ENCODE results near the gene TMEM116. TPM values are rescaled to one million over a fixed set of nuclear protein-coding genes. Genes with fewer than 3 reads are reported as not detected.
"Not testable (repeated sequence)": the region's sequence is repeated elsewhere in the genome, so short reads cannot be mapped to it uniquely, and the experiment has no call there.

The TMEM116 gene
- polyA plus RNA-seq (2013, experiment 1 of 4) = 20.6 TPM
- polyA plus RNA-seq (2013, experiment 2 of 4) = 20.2 TPM
- polyA plus RNA-seq (2013, experiment 3 of 4) = 15.6 TPM
- polyA plus RNA-seq (2013, experiment 4 of 4) = 19.9 TPM

DNA sequence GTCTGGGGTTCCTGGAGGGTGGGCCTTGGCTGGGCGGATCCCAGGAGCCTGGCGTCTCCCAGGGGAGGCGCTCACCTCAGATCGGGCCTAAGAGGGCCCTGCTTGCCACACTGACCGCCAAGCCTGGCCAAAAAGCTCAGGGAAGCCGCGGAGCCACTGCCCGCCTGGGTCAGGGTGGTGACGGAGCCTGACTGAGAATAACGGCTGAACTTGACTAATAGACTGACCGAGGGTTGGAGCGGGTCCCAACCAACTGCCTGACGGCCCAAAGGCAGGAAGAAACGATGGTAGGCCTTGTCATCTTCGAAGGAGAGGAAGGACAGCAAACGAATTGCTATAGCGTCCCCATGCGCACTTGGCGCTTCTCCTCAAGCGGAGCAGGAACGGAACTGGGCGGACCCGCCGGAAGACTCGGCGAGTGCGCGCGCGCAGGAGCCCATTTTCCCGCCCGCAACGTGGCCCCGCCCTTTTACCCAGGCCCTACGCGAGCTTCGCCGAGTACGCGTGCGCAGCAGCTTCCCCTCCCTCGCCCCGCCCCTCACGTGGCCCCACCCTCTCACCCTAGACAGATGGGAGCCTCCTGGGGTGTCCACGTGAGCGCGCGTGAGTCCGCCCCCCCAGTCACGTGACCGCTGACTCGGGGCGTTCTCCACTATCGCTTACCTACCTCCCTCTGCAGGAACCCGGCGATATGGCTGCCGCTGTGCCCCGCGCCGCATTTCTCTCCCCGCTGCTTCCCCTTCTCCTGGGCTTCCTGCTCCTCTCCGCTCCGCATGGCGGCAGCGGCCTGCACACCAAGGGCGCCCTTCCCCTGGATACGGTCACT, at the start of gene TMEM116, which contains the start of gene ERP29:
TSS of gene TMEM116 (minus strand) at position 391 of the 826 bp plus-strand sequence. CDS start 7,895 bp downstream, outside the sequence.
TSS of gene ERP29 (plus strand) at position 652 of the 826 bp plus-strand sequence. CDS start at position 692, 40 bp downstream.
- H3K36me3 ChIP-seq (ENCODE audit: control insufficient read depth, insufficient read depth, low read length) = peaks cover 4% of the 10 kb centered on the region

DNA sequence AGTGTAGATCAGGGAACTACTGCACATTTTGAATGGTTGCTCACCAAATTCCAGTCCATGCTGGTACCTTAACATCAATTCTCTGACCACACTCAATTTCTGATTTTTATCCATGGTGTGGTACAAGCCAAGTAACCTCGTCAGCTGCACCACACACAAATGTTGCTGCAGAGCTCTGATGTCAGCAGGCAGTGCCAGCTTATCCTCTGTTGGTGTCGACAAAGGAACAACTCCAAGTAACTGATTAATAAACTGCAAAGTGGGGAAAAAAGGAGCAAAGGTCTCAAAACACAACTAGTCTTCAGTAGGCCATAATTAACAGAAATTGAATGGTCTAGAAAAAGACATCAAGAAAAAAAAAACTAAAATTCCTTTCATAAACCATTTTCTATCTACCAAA, 48.2 kb upstream of the TMEM116 start:
- 96 to 97% methylated on average over 2 of the region's 2 CpGs for WGBS, 2 experiments
- Histone ChIP-seq H3K4me3 (ENCODE audit: insufficient read depth, low read depth, low read length) (no peak overlapping the region), H3K27me3 (ENCODE audit: control insufficient read depth, insufficient read depth, low read length, poor library complexity, severe bottlenecking) (no peaks in the 10 kb centered on the region), H3K36me3 (ENCODE audit: control insufficient read depth, insufficient read depth, low read length) (peaks cover 22% of the 10 kb centered on the region), H3K4me1 (ENCODE audit: control insufficient read depth, insufficient read depth, low read length) (no peaks in the 10 kb centered on the region), H3K27ac (ENCODE audit: insufficient read depth, low read depth, low read length, poor library complexity, severe bottlenecking) (no peak overlapping the region), H3K9me3 (ENCODE audit: control insufficient read depth, low read length) (no peaks in the 10 kb centered on the region)

More for the DNA sequence above, at the start of gene TMEM116, which contains the start of gene ERP29:
- Histone ChIP-seq H3K4me1 (ENCODE audit: control insufficient read depth, insufficient read depth, low read length) (no peaks in the 10 kb centered on the region), H3K27me3 (ENCODE audit: control insufficient read depth, insufficient read depth, low read length, poor library complexity, severe bottlenecking) (no peaks in the 10 kb centered on the region), H3K9me3 (ENCODE audit: control insufficient read depth, low read length) (no peaks in the 10 kb centered on the region), H3K27ac (ENCODE audit: insufficient read depth, low read depth, low read length, poor library complexity, severe bottlenecking) (peak within 1 kb of the TSS; percentile 92), H3K4me3 (ENCODE audit: insufficient read depth, low read depth, low read length) (peak within 1 kb of the TSS; percentile 99)
- WGBS, 2 experiments = 0% methylated on average over 67 of the region's 67 CpGs

DNA sequence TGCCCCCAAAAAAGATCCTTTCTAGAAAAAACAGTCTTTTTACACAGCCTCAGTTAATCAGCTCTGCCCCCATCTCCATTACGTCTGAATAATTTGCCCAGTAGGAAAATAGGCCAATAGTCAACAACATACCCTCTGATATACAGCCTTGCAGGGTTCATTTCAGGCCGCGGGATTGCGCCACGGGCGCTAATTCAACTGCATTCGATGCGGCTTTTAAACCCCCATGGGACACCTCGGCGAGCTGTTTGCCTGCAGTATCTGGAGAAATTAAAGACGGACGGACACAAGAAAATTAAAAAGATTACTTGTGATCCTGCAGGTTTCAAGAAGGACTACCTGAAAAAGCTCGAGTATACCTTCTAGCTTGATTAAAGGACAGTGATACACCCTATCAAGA, 36.4 kb upstream of the TMEM116 start:
- no peaks in the 10 kb centered on the region for H3K27me3 ChIP-seq (ENCODE audit: control insufficient read depth, insufficient read depth, low read length, poor library complexity, severe bottlenecking)
- H3K9me3 ChIP-seq (ENCODE audit: control insufficient read depth, low read length) = no peaks in the 10 kb centered on the region
- no peaks in the 10 kb centered on the region for H3K4me1 ChIP-seq (ENCODE audit: control insufficient read depth, insufficient read depth, low read length)
- no peak overlapping the region for H3K4me3 ChIP-seq (ENCODE audit: insufficient read depth, low read depth, low read length)
- 95 to 97% methylated on average over 13 of the region's 13 CpGs for WGBS, 2 experiments
- no peak overlapping the region for H3K27ac ChIP-seq (ENCODE audit: insufficient read depth, low read depth, low read length, poor library complexity, severe bottlenecking)
- peaks cover 47% of the 10 kb centered on the region for H3K36me3 ChIP-seq (ENCODE audit: control insufficient read depth, insufficient read depth, low read length)

DNA sequence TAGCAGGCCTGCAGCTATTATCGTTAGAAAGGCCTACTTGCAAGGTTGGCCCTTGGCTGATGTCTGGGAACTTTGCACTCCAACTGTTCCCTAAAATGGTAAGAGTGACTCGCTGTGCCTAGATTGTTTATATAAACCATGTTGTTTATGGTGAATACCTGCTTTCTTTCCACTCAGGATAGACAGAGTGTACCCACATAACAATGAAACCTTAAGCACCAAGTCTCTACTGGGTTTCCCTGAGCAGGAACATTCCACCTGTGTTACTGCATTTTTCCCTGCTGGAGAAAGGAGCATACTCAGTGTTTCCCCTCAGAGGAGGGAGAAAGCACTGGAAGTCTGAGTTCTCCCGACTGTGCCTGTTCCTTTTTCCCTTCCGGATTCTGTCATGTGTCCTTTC, 33.0 kb upstream of the TMEM116 start:
- Histone ChIP-seq H3K9me3 (ENCODE audit: control insufficient read depth, low read length) (no peaks in the 10 kb centered on the region), H3K4me3 (ENCODE audit: insufficient read depth, low read depth, low read length) (no peak overlapping the region), H3K27ac (ENCODE audit: insufficient read depth, low read depth, low read length, poor library complexity, severe bottlenecking) (no peak overlapping the region), H3K36me3 (ENCODE audit: control insufficient read depth, insufficient read depth, low read length) (peaks cover 37% of the 10 kb centered on the region), H3K4me1 (ENCODE audit: control insufficient read depth, insufficient read depth, low read length) (no peaks in the 10 kb centered on the region), H3K27me3 (ENCODE audit: control insufficient read depth, insufficient read depth, low read length, poor library complexity, severe bottlenecking) (no peaks in the 10 kb centered on the region)
- WGBS, 2 experiments = 94% methylated on average over 4 of the region's 4 CpGs

DNA sequence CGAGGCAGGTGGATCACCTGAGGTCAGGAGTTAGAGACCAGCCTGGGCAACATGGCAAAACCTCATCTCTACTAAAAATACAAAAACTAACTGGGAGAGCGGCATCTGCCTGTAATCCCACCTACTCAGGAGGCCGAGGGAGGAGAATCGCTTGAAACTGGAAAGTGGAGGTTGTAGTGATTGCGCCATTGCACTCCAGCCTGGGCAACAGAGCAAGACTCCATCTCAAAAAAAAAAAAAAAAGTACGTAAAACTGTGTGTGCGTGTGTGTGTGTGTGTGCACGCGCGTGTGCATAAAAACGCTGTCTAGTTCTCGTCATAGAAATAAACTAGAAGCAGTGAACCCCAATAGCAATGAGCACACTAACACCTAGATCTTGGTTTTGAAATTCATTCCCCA, 23.6 kb upstream of the TMEM116 start:
- not testable (repeated sequence) for H3K27ac ChIP-seq (ENCODE audit: insufficient read depth, low read depth, low read length, poor library complexity, severe bottlenecking); H3K9me3 ChIP-seq (ENCODE audit: control insufficient read depth, low read length); H3K27me3 ChIP-seq (ENCODE audit: control insufficient read depth, insufficient read depth, low read length, poor library complexity, severe bottlenecking); H3K4me3 ChIP-seq (ENCODE audit: insufficient read depth, low read depth, low read length); H3K4me1 ChIP-seq (ENCODE audit: control insufficient read depth, insufficient read depth, low read length)
- WGBS, 2 experiments = 95 to 97% methylated on average over 10 to 12 of the region's 12 CpGs
- H3K36me3 ChIP-seq (ENCODE audit: control insufficient read depth, insufficient read depth, low read length) = peaks cover 43% of the 10 kb centered on the region

DNA sequence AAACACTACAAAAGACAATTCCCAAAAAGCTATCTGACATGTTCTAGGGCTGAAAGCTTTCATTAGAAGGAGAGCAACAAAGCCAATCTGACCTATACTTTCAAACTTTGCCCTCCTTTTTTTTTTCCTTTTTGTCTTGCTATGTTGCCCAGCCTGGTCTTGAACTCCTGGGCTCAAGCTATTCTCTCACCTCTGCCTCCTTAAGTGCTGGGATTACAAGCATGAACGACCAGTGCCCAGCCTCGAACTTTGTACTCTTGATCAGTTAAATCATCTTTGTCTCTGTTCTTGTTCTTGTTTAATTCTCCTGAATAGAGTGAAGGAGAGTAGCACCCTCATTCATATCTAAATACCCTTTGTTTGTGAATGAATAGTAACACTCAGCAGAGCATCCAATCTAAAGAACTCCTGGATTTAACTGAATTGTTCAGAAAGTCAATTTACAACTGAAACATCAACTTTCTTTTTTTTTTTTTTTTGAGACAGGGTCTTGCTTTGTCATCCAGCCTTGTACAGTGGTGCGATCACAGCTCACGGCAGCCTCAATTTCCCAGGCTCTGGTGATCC, 22.3 kb upstream of the TMEM116 start:
- Histone ChIP-seq H3K4me1 (ENCODE audit: control insufficient read depth, insufficient read depth, low read length) (no peaks in the 10 kb centered on the region), H3K27ac (ENCODE audit: insufficient read depth, low read depth, low read length, poor library complexity, severe bottlenecking) (no peak overlapping the region), H3K4me3 (ENCODE audit: insufficient read depth, low read depth, low read length) (no peak overlapping the region), H3K9me3 (ENCODE audit: control insufficient read depth, low read length) (no peaks in the 10 kb centered on the region), H3K36me3 (ENCODE audit: control insufficient read depth, insufficient read depth, low read length) (peaks cover 47% of the 10 kb centered on the region), H3K27me3 (ENCODE audit: control insufficient read depth, insufficient read depth, low read length, poor library complexity, severe bottlenecking) (no peaks in the 10 kb centered on the region)
- WGBS, 2 experiments = 83 to 87% methylated on average over 4 of the region's 4 CpGs

DNA sequence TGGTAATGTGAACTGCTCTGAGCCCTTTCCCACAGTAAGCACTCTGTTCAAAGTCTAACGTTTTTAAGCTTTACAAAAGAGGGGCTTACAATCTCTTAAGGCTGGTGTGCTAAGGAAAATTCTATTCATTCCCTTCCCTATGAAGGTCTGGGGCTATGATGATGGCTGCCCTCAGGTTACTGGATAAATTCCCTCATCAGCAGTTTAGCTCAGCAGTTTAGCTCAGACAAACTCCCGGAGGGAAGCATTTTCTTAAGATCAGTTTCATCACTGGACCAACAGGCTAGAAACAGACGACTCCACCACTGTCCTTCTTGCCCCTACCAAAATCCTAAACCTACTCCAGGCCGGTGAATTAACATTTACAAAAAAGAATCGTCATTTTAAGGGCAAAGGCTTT, 19.3 kb upstream of the TMEM116 start:
- H3K27me3 ChIP-seq (ENCODE audit: control insufficient read depth, insufficient read depth, low read length, poor library complexity, severe bottlenecking) = no peaks in the 10 kb centered on the region
- H3K9me3 ChIP-seq (ENCODE audit: control insufficient read depth, low read length) = no peaks in the 10 kb centered on the region
- 94 to 97% methylated on average over 4 to 5 of the region's 5 CpGs for WGBS, 2 experiments
- H3K27ac ChIP-seq (ENCODE audit: insufficient read depth, low read depth, low read length, poor library complexity, severe bottlenecking) = no peak overlapping the region
- peaks cover 32% of the 10 kb centered on the region for H3K36me3 ChIP-seq (ENCODE audit: control insufficient read depth, insufficient read depth, low read length)
- H3K4me1 ChIP-seq (ENCODE audit: control insufficient read depth, insufficient read depth, low read length) = no peaks in the 10 kb centered on the region
- no peak overlapping the region for H3K4me3 ChIP-seq (ENCODE audit: insufficient read depth, low read depth, low read length)

DNA sequence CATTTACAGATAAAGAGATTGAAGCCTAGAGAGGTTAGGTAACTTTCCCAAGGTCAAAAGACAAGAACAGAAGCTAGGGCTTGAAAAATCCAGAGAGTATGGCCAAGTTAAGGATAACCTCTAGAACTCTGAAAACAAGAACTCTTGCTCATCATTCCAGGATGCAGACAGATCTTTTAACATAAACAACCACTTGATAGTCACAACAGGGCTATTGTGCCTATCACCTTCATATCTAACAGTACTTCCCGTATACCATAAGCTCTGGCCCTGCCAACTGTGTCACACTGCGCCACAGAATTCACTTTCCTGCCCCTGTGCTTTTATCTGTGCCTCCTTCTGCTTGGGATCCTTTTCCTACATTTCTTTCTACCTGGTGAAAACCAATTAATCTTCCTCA, 18.5 kb upstream of the TMEM116 start:
- 92 to 94% methylated on average over 2 of the region's 2 CpGs for WGBS, 2 experiments
- Histone ChIP-seq H3K4me1 (ENCODE audit: control insufficient read depth, insufficient read depth, low read length) (no peaks in the 10 kb centered on the region), H3K4me3 (ENCODE audit: insufficient read depth, low read depth, low read length) (no peak overlapping the region), H3K27me3 (ENCODE audit: control insufficient read depth, insufficient read depth, low read length, poor library complexity, severe bottlenecking) (no peaks in the 10 kb centered on the region), H3K9me3 (ENCODE audit: control insufficient read depth, low read length) (no peaks in the 10 kb centered on the region), H3K27ac (ENCODE audit: insufficient read depth, low read depth, low read length, poor library complexity, severe bottlenecking) (no peak overlapping the region), H3K36me3 (ENCODE audit: control insufficient read depth, insufficient read depth, low read length) (peaks cover 29% of the 10 kb centered on the region)

DNA sequence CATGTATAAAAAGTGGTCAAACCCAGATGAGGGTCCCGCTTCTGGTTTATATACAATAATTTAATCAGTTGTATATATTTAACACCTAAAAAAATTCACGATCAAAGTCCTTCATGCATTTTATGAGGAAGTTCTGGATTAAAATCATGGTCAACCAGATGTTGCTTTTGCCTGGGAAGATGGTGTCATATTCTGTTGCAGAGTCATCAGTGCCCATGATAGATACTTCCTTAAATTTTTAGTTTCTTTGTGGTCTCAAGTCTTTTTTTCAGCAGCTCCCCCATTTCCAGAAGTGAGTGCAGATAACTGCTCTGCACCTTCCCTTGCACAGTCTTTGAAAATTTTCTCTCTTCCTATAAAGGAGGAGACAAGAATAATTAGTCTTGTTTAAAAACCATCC, 16.3 kb upstream of the TMEM116 start:
- Histone ChIP-seq H3K4me3 (ENCODE audit: insufficient read depth, low read depth, low read length) (no peak overlapping the region), H3K27ac (ENCODE audit: insufficient read depth, low read depth, low read length, poor library complexity, severe bottlenecking) (no peak overlapping the region), H3K27me3 (ENCODE audit: control insufficient read depth, insufficient read depth, low read length, poor library complexity, severe bottlenecking) (no peaks in the 10 kb centered on the region), H3K36me3 (ENCODE audit: control insufficient read depth, insufficient read depth, low read length) (peaks cover 20% of the 10 kb centered on the region), H3K4me1 (ENCODE audit: control insufficient read depth, insufficient read depth, low read length) (no peaks in the 10 kb centered on the region), H3K9me3 (ENCODE audit: control insufficient read depth, low read length) (no peaks in the 10 kb centered on the region)
- 100% methylated on average over 1 of the region's 2 CpGs for WGBS, 2 experiments

DNA sequence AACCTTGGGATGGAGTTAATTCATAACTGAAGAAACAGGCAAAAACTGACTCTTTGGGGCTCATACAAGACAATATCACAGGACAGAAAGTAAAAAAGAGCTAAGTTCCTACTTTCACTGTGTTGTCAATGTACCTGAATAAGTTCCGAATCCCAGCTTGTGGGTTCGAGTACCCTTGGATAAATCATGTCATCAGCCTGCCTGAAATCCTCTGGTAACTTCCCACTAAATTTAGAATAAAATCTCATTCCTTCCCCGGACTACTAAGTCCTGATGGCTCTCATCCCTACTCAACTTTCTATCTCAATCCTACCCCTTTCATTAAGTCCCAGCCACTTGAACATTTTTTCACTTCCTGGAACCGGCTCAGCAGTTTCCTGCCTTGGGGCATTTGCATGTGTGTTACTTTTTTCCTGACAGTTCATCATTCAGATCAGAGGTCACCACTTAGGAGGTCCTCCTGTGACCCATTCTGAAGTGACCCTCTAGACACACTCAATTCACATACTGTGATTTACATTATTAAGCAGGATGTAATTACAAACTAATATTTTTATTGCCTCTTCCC, 12.9 kb upstream of the TMEM116 start:
- H3K36me3 ChIP-seq (ENCODE audit: control insufficient read depth, insufficient read depth, low read length) = peaks cover 17% of the 10 kb centered on the region
- H3K27me3 ChIP-seq (ENCODE audit: control insufficient read depth, insufficient read depth, low read length, poor library complexity, severe bottlenecking) = no peaks in the 10 kb centered on the region
- H3K9me3 ChIP-seq (ENCODE audit: control insufficient read depth, low read length) = no peaks in the 10 kb centered on the region
- no peaks in the 10 kb centered on the region for H3K4me1 ChIP-seq (ENCODE audit: control insufficient read depth, insufficient read depth, low read length)
- H3K4me3 ChIP-seq (ENCODE audit: insufficient read depth, low read depth, low read length) = no peak overlapping the region
- 84 to 89% methylated on average over 4 of the region's 4 CpGs for WGBS, 2 experiments
- peak overlapping the region; percentile 33 for H3K27ac ChIP-seq (ENCODE audit: insufficient read depth, low read depth, low read length, poor library complexity, severe bottlenecking)
